Measurements from ENCODE around the gene PCDHB11.

GRCh38 chr5:141149812-141150211 lies 49.6 kb upstream of the PCDHB11 start, which contains the start of gene PCDHB6:
- no peak for TF ChIP-seq YY1 (IDR thresholded peaks at IDR 0.05; ENCODE audit: low read depth, low read length)
- no peak for TF ChIP-seq POLR2AphosphoS5 (IDR thresholded peaks at IDR 0.05; ENCODE audit: low read depth, low read length)
- TF ChIP-seq, protein P1, sequence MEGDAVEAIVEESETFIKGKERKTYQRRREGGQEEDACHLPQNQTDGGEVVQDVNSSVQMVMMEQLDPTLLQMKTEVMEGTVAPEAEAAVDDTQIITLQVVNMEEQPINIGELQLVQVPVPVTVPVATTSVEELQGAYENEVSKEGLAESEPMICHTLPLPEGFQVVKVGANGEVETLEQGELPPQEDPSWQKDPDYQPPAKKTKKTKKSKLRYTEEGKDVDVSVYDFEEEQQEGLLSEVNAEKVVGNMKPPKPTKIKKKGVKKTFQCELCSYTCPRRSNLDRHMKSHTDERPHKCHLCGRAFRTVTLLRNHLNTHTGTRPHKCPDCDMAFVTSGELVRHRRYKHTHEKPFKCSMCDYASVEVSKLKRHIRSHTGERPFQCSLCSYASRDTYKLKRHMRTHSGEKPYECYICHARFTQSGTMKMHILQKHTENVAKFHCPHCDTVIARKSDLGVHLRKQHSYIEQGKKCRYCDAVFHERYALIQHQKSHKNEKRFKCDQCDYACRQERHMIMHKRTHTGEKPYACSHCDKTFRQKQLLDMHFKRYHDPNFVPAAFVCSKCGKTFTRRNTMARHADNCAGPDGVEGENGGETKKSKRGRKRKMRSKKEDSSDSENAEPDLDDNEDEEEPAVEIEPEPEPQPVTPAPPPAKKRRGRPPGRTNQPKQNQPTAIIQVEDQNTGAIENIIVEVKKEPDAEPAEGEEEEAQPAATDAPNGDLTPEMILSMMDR (IDR thresholded peaks at IDR 0.05; ENCODE audit: control extremely low read depth in 1 of 3, insufficient read depth in 1 of 3, low read depth in 1 of 3, low read length in 3 of 3) = peak in 2 of 3 experiments; percentile 39 to 44; a peak in 2 of 4 replicates
- TF ChIP-seq ZNF274 (IDR thresholded peaks at IDR 0.05; ENCODE audit: borderline replicate concordance, extremely low read depth, low read length) = no peak
- TF ChIP-seq CREB1 (IDR thresholded peaks at IDR 0.05) = no peak
- TF ChIP-seq CHD7 (IDR thresholded peaks at IDR 0.05; ENCODE audit: insufficient replicate concordance, low read length) = no peak
